Astrocyte (in vitro differentiated cells and primary cell): Measurements from ENCODE around the gene COPS6. TPM values are rescaled to one million over a fixed set of nuclear protein-coding genes. Genes with fewer than 3 reads are reported as not detected.
A peak's percentile ranks its signal among the peaks of the same experiment; 100 is the strongest.

Source experiments
- DNase-seq: peaks from one replicate; pipeline ENCODE4 v3.0.0-alpha.2; 2010; ENCODE audit warnings: low read depth
- FAIRE-seq: peaks from 2 replicates; lab custom pipeline; 2011; peaks lifted over from hg19 to GRCh38; lab: Jason Lieb, UNC
- H2AFZ ChIP-seq: 2 replicates; pipeline ENCODE4 v1.6.0; 2012; ENCODE audit warnings: low read depth, low read length, inconsistent platforms
- H3K27ac ChIP-seq: 2 replicates; pipeline ENCODE4 v1.5.1; 2011; ENCODE audit warnings: low read depth, low read length, inconsistent platforms
- H3K27me3 ChIP-seq: 2 replicates; pipeline ENCODE4 v1.6.0; 2011; ENCODE audit warnings: low read length, inconsistent platforms; ENCODE audit not compliant: insufficient read depth
- H3K36me3 ChIP-seq: 2 replicates; pipeline ENCODE4 v1.5.1; 2011; ENCODE audit warnings: low read length, inconsistent platforms; ENCODE audit not compliant: insufficient read depth
- H3K4me1 ChIP-seq: 2 replicates; pipeline ENCODE4 v1.5.1; 2011; ENCODE audit warnings: low read length, inconsistent platforms; ENCODE audit not compliant: insufficient read depth
- H3K4me2 ChIP-seq: 2 replicates; pipeline ENCODE4 v1.6.0; 2012; ENCODE audit warnings: low read length, inconsistent platforms
- H3K4me3 ChIP-seq: 2 replicates; pipeline ENCODE4 v1.5.1; 2011; ENCODE audit warnings: low read depth, mild to moderate bottlenecking, low read length, inconsistent platforms; ENCODE audit not compliant: insufficient read depth
- H3K79me2 ChIP-seq: 2 replicates; pipeline ENCODE4 v1.6.0; 2012; ENCODE audit warnings: mild to moderate bottlenecking, low read length, inconsistent platforms; ENCODE audit not compliant: insufficient read depth
- H3K9ac ChIP-seq: 2 replicates; pipeline ENCODE4 v1.6.0; 2012; ENCODE audit warnings: mild to moderate bottlenecking, low read length, inconsistent platforms
- H3K9me3 ChIP-seq: 2 replicates; pipeline ENCODE4 v1.5.1; 2012; ENCODE audit warnings: low read depth, mild to moderate bottlenecking, low read length, inconsistent platforms; ENCODE audit not compliant: insufficient read depth
- H4K20me1 ChIP-seq: 2 replicates; pipeline ENCODE4 v1.6.0; 2012; ENCODE audit warnings: low read length, inconsistent platforms; ENCODE audit not compliant: insufficient read depth
- H3K27ac Mint-ChIP-seq: one replicate; pipeline ENCODE4 v1.8.0; 2021; ENCODE audit warnings: mild to moderate bottlenecking, mixed read lengths; ENCODE audit not compliant: unreplicated experiment
- H3K27me3 Mint-ChIP-seq: one replicate; pipeline ENCODE4 v1.8.0; 2021; ENCODE audit warnings: low read depth, mixed read lengths; ENCODE audit not compliant: unreplicated experiment
- H3K36me3 Mint-ChIP-seq: one replicate; pipeline ENCODE4 v1.8.0; 2021; ENCODE audit warnings: low read depth, mixed read lengths; ENCODE audit not compliant: unreplicated experiment
- H3K4me1 Mint-ChIP-seq: one replicate; pipeline ENCODE4 v1.8.0; 2021; ENCODE audit warnings: low read depth, mixed read lengths; ENCODE audit not compliant: unreplicated experiment
- H3K4me3 Mint-ChIP-seq: one replicate; pipeline ENCODE4 v1.8.0; 2021; ENCODE audit warnings: mild to moderate bottlenecking, moderate library complexity, mixed read lengths; ENCODE audit not compliant: unreplicated experiment
- H3K9me3 Mint-ChIP-seq: one replicate; pipeline ENCODE4 v1.8.0; 2021; ENCODE audit warnings: mild to moderate bottlenecking, mixed read lengths; ENCODE audit not compliant: unreplicated experiment
- EZH2 ChIP-seq: IDR thresholded peaks from 2 replicates; pipeline ENCODE4 v1.6.1; 2012; ENCODE audit warnings: mild to moderate bottlenecking, low read length, inconsistent platforms; ENCODE audit not compliant: insufficient read depth
- total RNA-seq: library from RNA; stranded (reverse); gene quantifications from 2 replicates; pipeline ENCODE4 v1.2.1, GENCODE V29; 2021
- TF ChIP-seq, protein P1 (sequence below): IDR thresholded peaks from 2 replicates; pipeline ENCODE4 v1.5.1; 2011; ENCODE audit warnings: low read depth, mild to moderate bottlenecking, inconsistent platforms, low read length, moderate library complexity; ENCODE audit not compliant: insufficient read depth

Gene COPS6
- total RNA-seq, 1 donor from 2014 or later, result 95.3 TPM

DNA sequence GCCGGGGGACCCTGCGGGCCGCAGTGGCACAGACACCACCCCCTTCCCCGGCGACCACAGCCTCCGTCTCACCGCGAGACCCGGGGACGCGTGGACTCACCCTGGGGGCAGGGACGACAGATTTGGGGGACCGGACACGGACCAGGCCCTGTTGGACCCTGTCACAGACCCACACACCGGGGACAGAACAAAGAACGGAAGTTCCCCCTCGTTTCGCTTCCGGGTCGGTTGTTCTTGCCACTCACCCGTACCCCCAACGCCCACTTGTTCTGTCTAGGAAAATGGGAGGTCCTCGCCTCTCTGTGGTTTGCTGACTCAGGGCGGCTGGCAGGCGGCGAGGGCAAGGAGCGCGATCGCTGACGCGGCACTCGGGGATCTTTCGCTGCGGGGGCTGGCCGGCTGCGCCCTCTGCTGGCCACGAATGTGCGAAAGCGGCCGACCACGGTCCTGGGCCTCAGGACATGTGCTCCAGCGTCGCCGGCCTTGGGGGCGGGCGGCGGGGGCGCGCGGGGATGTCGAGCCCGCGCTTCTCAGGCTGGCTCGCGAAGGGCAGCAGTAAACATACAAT, 7.2 kb upstream of the COPS6 start, which contains the start of gene ZNF3:
Gene ZNF3, minus strand, starts transcription at position 189 of the 568 bp plus-strand sequence. CDS start 4,366 bp downstream, outside the sequence.
- Mint-ChIP-seq H3K36me3 (peaks cover 13% of the 10 kb centered on the region), H3K27me3 (no peaks in the 10 kb centered on the region), H3K4me3 (peak within 1 kb of the TSS; percentile 98), H3K27ac (peak within 1 kb of the TSS; percentile 94), H3K4me1 (peaks cover 23% of the 10 kb centered on the region), H3K9me3 (no peaks in the 10 kb centered on the region)
- H3K79me2 ChIP-seq, result peaks cover 50% of the 10 kb centered on the region
- H3K27me3 ChIP-seq, result no peaks in the 10 kb centered on the region
- peak within 1 kb of the TSS; percentile 93 for H3K27ac ChIP-seq
- peak within 1 kb of the TSS; percentile 59 for H2AFZ ChIP-seq
- peaks cover 3% of the 10 kb centered on the region for H3K9me3 ChIP-seq
- H3K4me1 ChIP-seq, result peaks cover 25% of the 10 kb centered on the region
- peaks cover 30% of the 10 kb centered on the region for H4K20me1 ChIP-seq
- peaks cover 19% of the 10 kb centered on the region for H3K36me3 ChIP-seq
- FAIRE-seq, result peak; percentile 45
- peak; percentile 98 for DNase-seq
- TF ChIP-seq EZH2, result no peak
- TF ChIP-seq, protein P1, sequence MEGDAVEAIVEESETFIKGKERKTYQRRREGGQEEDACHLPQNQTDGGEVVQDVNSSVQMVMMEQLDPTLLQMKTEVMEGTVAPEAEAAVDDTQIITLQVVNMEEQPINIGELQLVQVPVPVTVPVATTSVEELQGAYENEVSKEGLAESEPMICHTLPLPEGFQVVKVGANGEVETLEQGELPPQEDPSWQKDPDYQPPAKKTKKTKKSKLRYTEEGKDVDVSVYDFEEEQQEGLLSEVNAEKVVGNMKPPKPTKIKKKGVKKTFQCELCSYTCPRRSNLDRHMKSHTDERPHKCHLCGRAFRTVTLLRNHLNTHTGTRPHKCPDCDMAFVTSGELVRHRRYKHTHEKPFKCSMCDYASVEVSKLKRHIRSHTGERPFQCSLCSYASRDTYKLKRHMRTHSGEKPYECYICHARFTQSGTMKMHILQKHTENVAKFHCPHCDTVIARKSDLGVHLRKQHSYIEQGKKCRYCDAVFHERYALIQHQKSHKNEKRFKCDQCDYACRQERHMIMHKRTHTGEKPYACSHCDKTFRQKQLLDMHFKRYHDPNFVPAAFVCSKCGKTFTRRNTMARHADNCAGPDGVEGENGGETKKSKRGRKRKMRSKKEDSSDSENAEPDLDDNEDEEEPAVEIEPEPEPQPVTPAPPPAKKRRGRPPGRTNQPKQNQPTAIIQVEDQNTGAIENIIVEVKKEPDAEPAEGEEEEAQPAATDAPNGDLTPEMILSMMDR, result peak; percentile 68
- peak within 1 kb of the TSS; percentile 96 for H3K4me3 ChIP-seq
- peak within 1 kb of the TSS; percentile 90 for H3K4me2 ChIP-seq
- peak within 1 kb of the TSS; percentile 99 for H3K9ac ChIP-seq

DNA sequence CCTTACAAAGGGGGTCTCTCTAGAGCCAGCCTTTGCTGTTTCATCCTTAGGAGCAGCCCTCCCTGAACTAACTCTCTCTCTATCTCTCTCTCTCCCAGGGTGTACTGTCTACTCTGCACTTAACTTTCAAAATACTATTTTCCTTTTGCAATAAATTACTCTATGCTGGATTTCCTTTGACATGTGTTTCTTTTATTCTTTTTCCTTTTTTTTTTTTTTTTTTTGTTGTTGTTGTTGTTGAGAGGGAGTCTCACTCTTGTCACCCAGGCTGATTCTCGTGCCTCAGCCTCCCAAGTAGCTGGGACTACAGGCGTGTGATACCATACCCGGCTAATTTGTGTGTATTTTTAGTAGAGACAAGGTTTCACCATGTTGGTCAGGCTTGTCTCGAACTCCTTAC, 5.8 kb upstream of the COPS6 start:
- Mint-ChIP-seq H3K27me3 (no peaks in the 10 kb centered on the region), H3K4me1 (peaks cover 23% of the 10 kb centered on the region), H3K9me3 (no peaks in the 10 kb centered on the region), H3K36me3 (peaks cover 6% of the 10 kb centered on the region), H3K27ac (peak overlapping the region; percentile 85), H3K4me3 (peak overlapping the region; percentile 98)
- peak overlapping the region; percentile 90 for H3K4me2 ChIP-seq
- H3K27ac ChIP-seq, result no peak overlapping the region
- peaks cover 11% of the 10 kb centered on the region for H3K36me3 ChIP-seq
- no peak overlapping the region for H2AFZ ChIP-seq
- H3K27me3 ChIP-seq, result no peaks in the 10 kb centered on the region
- DNase-seq (no peak), FAIRE-seq (no peak)
- peak overlapping the region; percentile 99 for H3K9ac ChIP-seq
- H3K9me3 ChIP-seq, result no peaks in the 10 kb centered on the region
- H3K79me2 ChIP-seq, result peaks cover 37% of the 10 kb centered on the region
- no peak for TF ChIP-seq EZH2
- TF ChIP-seq, protein P1, result no peak
- peaks cover 38% of the 10 kb centered on the region for H3K4me1 ChIP-seq
- no peak overlapping the region for H3K4me3 ChIP-seq
- H4K20me1 ChIP-seq, result peaks cover 21% of the 10 kb centered on the region

DNA sequence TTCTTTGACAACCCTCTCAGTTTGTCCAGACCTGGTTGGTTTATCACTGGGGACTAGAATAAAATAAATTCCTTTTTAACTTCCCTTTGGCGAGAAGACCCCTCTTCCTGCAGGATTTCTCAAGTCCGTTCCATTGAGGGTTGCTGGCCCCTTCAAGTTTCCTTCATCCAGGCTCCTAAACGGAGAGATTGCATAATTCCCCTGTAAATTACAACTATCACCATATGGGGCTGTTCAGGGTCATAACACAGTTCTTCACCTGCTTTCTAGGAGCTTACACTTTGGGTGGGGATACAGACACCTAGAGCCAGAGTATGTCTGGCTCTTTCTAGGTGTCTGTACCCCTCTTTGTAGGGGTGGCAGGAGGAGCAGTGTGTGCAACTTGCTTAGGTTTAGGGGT, 3.3 kb upstream of the COPS6 start:
- peaks cover 46% of the 10 kb centered on the region for H3K4me1 ChIP-seq
- Mint-ChIP-seq H3K27ac (no peak overlapping the region), H3K27me3 (no peaks in the 10 kb centered on the region), H3K4me3 (no peak overlapping the region), H3K9me3 (no peaks in the 10 kb centered on the region), H3K36me3 (peaks cover 4% of the 10 kb centered on the region), H3K4me1 (peaks cover 14% of the 10 kb centered on the region)
- peaks cover 32% of the 10 kb centered on the region for H3K79me2 ChIP-seq
- no peak for DNase-seq
- no peak overlapping the region for H3K9ac ChIP-seq
- no peak for FAIRE-seq
- no peak overlapping the region for H2AFZ ChIP-seq
- H3K27me3 ChIP-seq, result no peaks in the 10 kb centered on the region
- no peak for TF ChIP-seq EZH2
- TF ChIP-seq, protein P1, result no peak
- H3K36me3 ChIP-seq, result peaks cover 4% of the 10 kb centered on the region
- no peak overlapping the region for H3K27ac ChIP-seq
- H4K20me1 ChIP-seq, result peaks cover 3% of the 10 kb centered on the region
- H3K4me3 ChIP-seq, result no peak overlapping the region
- no peak overlapping the region for H3K4me2 ChIP-seq
- H3K9me3 ChIP-seq, result no peaks in the 10 kb centered on the region
